ENCODE results near the gene SMG6.
"Not testable (repeated sequence)": the region's sequence is repeated elsewhere in the genome, so short reads cannot be mapped to it uniquely, and the experiment has no call there.

Gene SMG6

GRCh38 chr17:2203818-2204217, 99.8 kb downstream of the SMG6 start:
- DNase-seq (ENCODE audit: extremely low spot score), result no peak
- ChIA-PET CTCF (interaction anchor here (1.1 to 4.4 kb wide), 3 partner anchors 10 to 433 kb away, joined by 3 to 12 read pairs (median 12); no protein-coding TSS in a partner anchor), POLR2A (no interaction called here)
- TF ChIP-seq CTCF (IDR thresholded peaks at IDR 0.05; ENCODE audit: control extremely low read depth, extremely low read depth, low read depth, missing control alignments), result no peak

- no peak for DNase-seq (ENCODE audit: extremely low spot score)
- no peak for TF ChIP-seq CTCF (IDR thresholded peaks at IDR 0.05; ENCODE audit: control extremely low read depth, extremely low read depth, low read depth, missing control alignments)
- ChIA-PET CTCF (interaction anchor here (3.0 to 4.4 kb wide), 2 partner anchors 11 to 42 kb away, joined by 12 read pairs; no protein-coding TSS in a partner anchor), POLR2A (no interaction called here)
Measured at GRCh38 chr17:2202996-2203575, 100.5 kb downstream of the SMG6 start.

GRCh38 chr17:2202302-2202995, 101.1 kb downstream of the SMG6 start:
- CTCF ChIA-PET, result interaction anchor here (0.9 to 4.4 kb wide), 3 partner anchors 12 to 138 kb away, joined by 3 to 12 read pairs (median 12); no protein-coding TSS in a partner anchor
- POLR2A ChIA-PET, result no interaction called here
- no peak for TF ChIP-seq CTCF (IDR thresholded peaks at IDR 0.05; ENCODE audit: control extremely low read depth, extremely low read depth, low read depth, missing control alignments)
- DNase-seq (ENCODE audit: extremely low spot score), result no peak

- CTCF ChIA-PET, result interaction anchor here (1.5 kb wide), 1 partner anchor 62 kb away, joined by 3 read pairs; no protein-coding TSS in a partner anchor
- POLR2A ChIA-PET; DNase-seq (ENCODE audit: extremely low spot score): not testable (repeated sequence)
Measured at GRCh38 chr17:2199386-2199785, 104.2 kb downstream of the SMG6 start.

DNA sequence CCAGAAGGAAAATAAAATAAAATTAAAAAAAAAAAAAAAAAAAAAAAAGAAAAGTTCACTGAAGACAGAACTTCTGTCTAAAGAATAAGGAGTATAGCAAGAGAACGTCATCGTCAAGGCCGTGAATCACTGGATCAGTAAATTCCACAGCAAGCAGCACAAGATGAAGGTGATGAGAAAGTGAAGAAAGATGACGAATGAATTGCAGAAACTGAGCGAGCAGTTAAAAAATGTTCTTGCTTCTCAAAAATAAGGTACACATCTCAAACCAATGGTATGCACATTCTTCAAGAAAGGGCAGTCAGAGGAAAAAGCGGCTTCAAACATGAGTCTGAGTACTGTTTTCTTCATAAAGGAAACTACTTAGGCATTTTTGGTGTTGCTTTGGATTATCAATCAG, 104.7 kb downstream of the SMG6 start:
- POLR2A ChIA-PET, result no interaction called here
- no peak for TF ChIP-seq CTCF (IDR thresholded peaks at IDR 0.05; ENCODE audit: control extremely low read depth, extremely low read depth, low read depth, missing control alignments)
- no peak for DNase-seq (ENCODE audit: extremely low spot score)
- CTCF ChIA-PET, result interaction anchor here (1.0 to 1.7 kb wide), 3 partner anchors 11 to 82 kb away, joined by 3 to 9 read pairs (median 8); no protein-coding TSS in a partner anchor

DNA sequence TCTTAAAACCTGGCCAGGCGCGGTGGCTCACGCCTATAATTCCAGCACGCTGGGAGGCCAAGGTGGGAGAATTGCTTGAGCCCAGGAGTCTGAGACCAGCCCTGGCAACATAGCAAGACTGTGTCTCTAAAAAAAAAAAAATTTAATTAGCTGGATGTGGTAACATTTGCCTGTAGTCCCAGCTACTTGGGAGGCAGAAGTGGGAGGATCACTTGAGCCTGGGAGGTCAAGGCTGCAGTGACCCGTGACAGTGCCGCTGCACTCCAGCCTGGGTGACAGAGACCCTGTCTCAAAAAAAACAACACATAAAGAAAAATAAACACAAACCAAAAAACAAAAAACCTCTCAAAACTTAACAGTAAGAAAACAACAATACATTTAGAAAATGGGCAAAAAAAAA, 106.3 kb downstream of the SMG6 start:
- ChIA-PET CTCF (interaction anchor here (1.4 to 1.7 kb wide), 3 partner anchors 11 to 47 kb away, joined by 3 to 9 read pairs (median 4); no protein-coding TSS in a partner anchor), POLR2A (no interaction called here)
- no peak for DNase-seq (ENCODE audit: extremely low spot score)
- no peak for TF ChIP-seq CTCF (IDR thresholded peaks at IDR 0.05; ENCODE audit: control extremely low read depth, extremely low read depth, low read depth, missing control alignments)

DNA sequence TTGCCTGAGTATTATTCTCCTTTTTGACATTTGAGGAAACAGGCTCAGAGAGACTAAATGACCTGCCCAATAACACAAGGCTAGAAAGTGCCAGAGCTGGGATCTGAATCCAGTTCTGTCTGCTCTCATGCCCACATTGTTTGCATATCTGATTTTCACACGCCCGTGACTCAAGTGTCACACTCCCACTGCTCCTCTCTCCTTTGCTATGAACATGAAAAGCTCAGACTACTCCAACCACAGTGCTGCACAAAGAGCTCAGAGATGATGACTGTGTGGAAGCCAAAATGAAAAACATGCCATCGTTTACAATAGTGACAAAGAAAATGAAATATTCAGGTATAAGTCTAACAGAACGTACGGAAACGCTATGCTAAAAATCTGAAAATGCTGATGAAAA, 107.9 kb downstream of the SMG6 start:
- no peak for TF ChIP-seq CTCF (IDR thresholded peaks at IDR 0.05; ENCODE audit: control extremely low read depth, extremely low read depth, low read depth, missing control alignments)
- CTCF ChIA-PET, result interaction anchor here (0.7 to 2.1 kb wide), 9 partner anchors 13 to 140 kb away, joined by 3 to 11 read pairs (median 4); no protein-coding TSS in a partner anchor
- peak; percentile 43 for DNase-seq (ENCODE audit: extremely low spot score)
- POLR2A ChIA-PET, result no interaction called here

All from GM10248 (cell line).